Activated CD8-positive, alpha-beta memory T cell treated with anti-CD3 and anti-CD28 coated beads for 48 hours (primary cell): ENCODE data around the gene AGBL1.
"Not testable (repeated sequence)": the region's sequence is repeated elsewhere in the genome, so short reads cannot be mapped to it uniquely, and the experiment has no call there.

Experiments used
- DNase-seq, 3 experiments: peaks; one replicate each; pipeline ENCODE4 v3.0.0-alpha.2; 2020; ENCODE audit warnings: low read depth in 2 of 3, low spot score in 2 of 3

The AGBL1 gene

GRCh38 chr15:87032295-87032694 is 952.6 kb downstream of the AGBL1 start:
- no peak for DNase-seq

DNA sequence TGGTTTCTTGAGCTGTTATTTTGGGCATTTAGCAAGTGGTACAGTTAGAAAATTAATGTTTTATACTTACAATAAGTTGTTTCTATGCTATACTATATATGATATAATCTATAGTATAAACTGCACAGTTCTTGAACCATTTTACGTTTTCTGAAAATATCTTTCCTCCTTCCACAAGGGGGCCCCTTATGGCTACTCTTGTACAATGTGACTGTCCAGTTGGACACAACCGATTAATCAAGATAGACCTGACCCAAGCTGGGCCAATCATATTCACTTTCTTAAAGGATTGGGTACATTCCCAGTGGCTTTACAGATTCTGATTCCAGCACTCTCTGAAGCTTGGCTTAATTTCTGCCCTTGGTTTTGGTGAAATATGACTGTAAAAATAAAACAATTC is 953.4 kb downstream of the AGBL1 start:
- no peak for DNase-seq

- no peak for DNase-seq
These were observed 955.2 kb downstream of the AGBL1 start for GRCh38 chr15:87034886-87035285.

- DNase-seq, result no peak
These were observed 958.7 kb downstream of the AGBL1 start for GRCh38 chr15:87038404-87038803.

- DNase-seq, result not testable (repeated sequence)
These were observed 962.9 kb downstream of the AGBL1 start for GRCh38 chr15:87042619-87043018.

- DNase-seq, result no peak
These were observed 966.1 kb downstream of the AGBL1 start for GRCh38 chr15:87045746-87046145.

- no peak for DNase-seq
These were observed 967.7 kb downstream of the AGBL1 start for GRCh38 chr15:87047203-87047965.
